CD4-positive, alpha-beta T cell treated with Interleukin-17A for 1 hour (primary cell): Measurements from ENCODE around the gene GRIK4.

Experiments
- DNase-seq: peaks from one replicate; pipeline ENCODE4 v3.0.0-alpha.2; 2020

Gene GRIK4

DNA sequence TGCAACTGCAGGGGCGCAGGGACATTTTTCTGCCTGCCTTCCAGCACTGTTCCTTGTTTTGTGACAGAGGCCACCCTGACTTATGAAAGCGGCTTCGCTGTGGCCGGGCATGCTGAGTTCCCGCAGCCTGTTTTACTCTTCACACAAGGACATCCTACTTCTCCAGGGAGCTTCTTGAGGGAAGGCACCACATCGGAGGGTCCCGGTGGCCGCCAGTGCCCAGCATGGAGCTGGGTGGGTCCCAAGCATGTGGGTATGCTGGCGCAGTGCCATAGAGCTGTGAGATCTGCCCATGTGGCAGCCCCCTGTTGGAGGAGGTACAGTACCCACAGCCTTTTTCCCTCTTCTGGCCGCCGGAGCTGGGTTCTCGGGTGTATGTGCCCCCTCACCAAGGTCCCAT, 136.1 kb downstream of the GRIK4 start:
- DNase-seq: no peak

DNA sequence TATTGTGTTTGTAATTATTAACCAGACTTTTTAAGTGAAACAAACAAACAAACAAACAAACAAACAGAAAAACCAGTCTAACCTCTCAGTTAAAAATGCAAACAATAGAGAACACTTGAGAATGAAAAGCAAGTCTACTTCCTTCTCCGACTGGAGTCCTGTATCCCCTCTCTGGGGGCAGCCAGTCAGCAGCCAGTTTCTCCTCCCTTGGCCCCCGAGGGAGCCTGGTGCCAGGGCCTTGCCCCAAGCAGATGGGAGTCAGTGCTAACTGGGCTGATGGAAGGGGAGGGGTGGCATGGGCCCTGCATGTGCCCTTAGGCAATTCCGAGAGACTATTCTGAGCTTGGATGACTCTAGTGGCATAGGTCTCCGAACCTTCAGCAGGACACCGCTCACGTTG, 137.2 kb downstream of the GRIK4 start:
- no peak for DNase-seq

DNA sequence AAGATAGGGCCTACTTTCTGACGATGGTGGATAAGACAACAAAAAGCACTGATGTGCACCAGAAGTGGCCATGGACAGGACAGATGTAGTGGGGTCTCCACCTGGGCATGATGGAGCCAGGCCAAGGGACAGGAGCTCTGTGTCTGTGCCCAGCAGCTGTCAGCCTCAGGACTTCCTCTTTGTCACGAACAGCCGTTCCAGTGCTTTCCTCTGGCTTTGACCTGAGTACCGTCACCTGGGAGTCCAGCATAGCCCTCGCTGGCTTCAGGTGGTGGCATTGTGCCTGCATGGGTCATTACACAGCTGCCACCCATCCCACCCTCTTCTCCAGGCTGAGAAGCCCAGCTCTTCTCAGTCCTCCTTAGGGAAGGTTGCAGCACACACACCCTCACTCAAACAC, 137.8 kb downstream of the GRIK4 start:
- DNase-seq: no peak

DNA sequence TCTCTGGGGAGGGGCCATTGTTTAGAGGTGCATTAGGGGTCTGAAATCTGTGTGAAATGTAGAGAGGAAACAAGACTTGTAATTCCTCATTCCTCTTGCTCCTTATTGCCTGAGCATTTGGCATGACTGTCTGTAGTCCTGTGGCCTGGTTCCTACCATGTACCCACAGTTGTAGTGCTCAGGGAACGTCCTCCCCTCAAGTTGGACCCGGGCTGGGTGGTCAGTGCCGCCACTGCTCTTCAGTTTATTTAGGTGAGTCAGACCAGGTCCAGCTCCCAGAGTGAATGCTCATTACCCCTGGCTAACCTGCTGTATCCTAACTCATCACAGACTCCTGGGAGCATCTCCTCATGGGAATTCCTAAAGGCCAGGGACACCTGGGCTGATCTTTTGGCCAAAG, 139.8 kb downstream of the GRIK4 start:
- no peak for DNase-seq

DNA sequence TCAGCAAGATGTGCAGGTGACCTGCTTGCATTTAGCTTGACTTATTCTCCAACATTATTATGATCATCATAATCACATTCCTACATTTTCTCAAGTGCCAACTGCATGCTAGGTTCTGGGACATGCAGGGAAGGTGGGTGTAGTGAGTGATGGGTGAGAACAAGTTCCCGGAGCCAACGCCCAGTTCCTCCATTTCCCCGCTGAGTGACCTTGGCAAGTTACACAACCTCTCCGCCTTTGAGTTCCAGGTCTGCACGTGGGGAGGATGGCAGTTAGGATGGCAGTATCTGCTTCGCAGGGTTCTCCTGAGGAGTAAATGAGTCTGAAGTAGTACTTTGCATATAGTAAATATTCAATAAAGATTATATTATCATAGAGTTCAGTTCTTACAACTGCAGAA, 140.3 kb downstream of the GRIK4 start:
- DNase-seq: no peak

DNA sequence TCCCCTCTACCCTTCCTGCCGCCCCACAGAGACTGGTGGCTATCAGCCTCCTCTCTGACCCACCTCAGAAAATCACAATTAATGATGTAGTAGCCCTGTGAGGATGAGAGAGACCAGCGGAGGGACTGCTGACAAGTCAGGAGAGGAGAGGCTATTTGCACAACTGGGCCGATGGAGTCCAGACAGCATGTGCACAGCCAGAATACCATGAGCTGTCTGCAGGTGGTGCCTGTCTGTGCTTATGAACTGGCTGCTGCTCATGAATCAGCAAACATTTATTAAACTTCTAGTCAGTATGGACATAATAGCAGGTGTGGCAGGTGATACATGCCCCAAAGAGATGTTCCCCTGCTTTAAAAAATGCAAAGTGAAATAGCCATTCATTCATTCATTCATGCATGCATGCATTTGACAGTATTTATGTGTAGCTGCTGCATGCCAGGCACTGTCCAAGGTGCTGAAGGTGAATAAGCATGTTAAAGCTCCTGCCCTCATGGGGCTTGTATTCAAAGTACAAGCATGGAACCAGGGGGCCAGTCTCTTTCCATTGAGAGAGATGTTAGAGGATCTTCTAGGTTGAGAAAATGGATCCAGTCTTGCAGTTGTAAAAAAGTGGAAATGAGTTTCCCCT, 141.3 kb downstream of the GRIK4 start:
- DNase-seq: no peak

DNA sequence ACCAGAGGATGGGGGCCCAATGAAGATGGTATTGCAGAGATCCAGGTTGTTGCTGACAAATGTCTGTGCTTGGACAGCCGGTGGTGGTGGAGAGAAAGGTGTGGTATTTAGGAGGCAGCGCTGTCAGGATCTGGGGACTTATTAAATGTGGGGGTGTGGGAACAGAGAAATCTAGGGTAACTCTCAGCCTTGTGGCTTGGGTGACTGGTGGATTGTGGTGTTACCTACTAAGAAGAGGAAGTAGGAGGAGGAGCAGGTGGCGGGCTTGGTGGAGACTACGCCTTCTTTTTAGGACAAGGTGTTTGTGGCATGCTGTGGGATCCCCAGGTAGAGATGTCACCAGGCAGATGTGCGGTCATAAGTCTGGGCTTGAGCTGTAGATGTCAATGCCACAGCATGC, 144.0 kb downstream of the GRIK4 start:
- no peak for DNase-seq

DNA sequence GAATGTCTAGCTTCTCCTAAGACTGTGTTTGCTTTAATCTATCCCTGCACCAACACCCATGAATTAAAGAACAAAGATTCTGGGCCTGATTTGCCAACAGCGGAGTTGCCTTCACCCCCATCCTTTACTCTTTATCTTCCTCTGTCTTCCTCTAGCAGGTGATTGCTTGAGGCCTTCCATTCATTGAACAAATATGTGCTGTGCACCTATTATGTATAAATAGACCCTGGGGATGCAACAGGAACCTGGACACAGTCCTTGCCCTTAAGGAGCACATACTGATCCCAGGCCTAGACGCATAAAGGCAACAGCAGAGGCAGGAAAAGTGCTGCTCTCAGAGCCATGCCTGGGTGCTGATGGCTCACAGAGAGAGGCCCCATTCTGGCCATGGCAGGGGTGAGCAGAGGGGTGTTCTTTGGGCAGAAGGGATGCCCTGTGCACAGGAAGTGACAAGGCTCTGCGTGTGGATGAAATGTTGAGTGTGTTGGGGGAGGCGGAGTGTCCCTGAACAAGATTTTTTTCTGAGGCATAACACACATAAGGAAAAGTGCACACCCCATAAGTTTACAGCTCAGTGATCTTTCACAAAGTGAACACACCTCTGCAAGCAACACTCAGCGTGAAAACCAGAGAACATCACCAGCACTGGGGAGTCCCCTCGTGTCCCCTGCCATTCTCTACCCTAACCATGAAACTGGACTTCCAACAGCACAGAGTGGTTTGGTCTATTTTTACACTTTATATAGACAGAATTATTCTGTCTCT, 145.9 kb downstream of the GRIK4 start:
- no peak for DNase-seq

DNA sequence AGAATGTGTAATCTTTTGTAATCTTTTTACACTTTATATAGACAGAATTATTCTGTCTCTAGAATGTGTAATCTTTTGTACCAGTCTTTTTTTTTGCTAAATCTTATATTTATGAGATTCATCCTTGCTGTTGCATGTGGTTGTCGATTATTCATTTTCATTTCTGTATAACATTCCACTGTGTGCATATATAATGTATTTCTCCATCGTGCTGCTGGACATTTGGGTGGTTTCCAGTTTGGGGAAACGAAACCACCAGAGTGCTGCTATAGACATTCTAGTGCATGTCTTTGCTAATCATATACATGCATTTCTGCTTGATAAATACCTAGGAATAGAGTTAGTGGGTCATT, 146.5 kb downstream of the GRIK4 start:
- DNase-seq: no peak

DNA sequence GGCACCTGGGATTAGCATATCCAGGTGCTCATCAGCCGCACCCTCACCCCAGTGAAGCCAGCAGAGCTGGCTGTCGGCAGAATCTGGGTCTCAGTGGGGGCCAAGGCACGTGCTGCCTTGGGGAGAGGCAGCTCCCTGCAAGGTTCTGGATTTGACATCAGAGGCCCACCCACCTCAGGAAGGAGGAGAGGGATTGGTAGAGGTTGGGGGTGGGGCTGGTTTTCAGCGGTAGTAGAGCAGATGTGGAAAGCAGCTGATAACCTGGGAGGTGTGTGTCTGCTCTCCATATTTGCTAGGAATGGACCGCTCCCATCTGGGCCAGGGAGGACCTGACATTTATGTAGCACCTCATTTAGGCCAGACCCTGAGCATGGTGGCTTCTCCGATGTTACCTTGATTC, 147.5 kb downstream of the GRIK4 start:
- no peak for DNase-seq

DNA sequence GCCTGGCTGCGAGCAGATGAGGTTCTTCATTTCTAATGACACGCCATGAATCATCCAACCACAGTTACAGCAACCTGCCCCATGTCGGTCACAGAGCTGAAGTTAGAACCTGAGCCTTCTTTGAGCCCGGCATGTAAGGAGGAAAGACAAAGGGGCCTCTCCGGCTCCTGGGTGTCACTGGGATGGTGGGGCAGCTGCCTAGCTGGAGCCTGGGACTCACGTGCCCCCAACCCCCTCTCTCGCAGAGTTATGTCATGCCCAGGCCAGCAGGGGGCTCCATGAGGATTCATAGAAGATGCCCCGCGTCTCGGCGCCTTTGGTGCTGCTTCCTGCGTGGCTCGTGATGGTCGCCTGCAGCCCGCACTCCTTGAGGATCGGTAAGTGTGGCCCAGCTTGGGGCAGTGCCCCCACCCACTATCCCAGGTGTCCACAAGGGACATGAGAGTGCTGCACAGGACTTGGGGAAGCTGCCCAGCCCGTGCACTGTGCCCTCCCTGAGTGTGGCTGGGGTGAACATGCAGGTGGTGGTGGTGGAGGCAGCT, 148.5 kb downstream of the GRIK4 start:
- DNase-seq: peak; percentile 3

DNA sequence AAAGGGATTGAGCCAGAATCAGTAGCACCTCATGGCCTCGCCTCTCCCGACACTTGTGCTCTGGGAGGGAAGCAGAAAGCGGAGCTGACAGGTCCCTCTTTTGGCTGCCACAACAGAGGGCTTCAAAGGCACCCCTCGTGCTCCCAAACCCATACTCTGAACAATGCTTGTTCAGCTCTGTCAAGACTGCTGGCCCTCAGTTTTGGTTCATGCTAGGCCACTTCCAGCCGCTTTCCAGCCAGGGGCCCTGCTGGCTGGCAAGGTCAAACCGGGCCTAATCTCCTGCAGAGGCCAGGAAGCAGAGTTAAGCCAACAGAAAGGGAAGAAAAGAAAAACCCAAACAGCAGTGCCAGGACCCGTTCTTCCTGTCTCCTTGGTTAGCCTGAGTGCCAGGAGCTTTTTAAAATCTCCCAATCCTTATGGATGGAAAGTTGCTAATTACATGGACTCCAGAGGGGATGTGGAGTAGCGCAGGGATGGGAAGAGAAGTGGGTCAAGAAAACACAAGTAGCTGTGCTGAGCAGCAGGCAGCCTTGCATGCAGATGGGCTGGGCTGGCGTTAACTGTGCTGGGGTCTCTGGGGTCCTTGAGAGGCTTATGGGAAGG, 150.6 kb downstream of the GRIK4 start:
- DNase-seq: no peak

DNA sequence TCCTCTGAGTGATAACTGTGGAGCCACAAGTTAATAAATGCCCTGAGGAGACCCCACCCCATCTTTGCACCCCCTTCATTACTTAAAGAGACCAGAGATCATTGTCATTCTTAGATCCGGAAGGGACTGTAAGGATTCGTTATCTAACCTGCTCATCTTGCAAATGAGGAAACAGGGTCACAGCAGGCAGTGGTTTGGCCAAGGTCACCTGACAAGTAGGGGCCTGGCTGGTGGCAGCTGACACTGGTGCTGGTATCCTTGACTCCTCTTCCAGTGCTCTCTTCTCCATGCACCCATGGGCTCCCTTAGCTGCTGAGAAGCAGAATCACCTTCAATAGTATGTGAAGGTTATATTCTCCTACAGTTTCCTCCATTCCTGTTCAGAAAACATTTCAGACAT, 151.6 kb downstream of the GRIK4 start:
- DNase-seq: no peak

DNA sequence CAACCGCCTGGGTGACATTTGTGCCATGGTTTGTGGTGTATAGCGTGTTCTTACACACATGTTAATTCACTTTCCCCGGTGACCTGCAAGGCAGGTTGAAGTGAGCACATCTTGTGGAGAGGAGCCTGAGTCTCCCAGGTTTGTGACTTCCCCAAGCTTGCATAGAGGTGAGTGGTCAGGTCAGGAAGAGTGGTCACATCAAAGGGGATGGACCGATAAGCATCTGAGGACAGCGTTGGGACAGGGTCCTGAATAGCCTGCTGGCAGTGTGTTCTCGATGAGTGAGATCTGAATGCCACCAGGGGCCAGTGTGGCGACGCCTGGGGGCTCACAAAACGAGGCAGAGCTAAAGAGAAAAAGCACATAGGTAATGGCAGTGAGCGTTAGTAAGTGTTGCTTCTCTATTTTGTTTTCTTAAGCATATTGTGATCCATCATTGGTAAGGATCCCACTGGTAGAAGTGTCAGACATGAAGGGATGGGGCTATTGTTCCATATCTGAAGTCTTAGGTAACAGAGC, 154.6 kb downstream of the GRIK4 start:
- DNase-seq: no peak

DNA sequence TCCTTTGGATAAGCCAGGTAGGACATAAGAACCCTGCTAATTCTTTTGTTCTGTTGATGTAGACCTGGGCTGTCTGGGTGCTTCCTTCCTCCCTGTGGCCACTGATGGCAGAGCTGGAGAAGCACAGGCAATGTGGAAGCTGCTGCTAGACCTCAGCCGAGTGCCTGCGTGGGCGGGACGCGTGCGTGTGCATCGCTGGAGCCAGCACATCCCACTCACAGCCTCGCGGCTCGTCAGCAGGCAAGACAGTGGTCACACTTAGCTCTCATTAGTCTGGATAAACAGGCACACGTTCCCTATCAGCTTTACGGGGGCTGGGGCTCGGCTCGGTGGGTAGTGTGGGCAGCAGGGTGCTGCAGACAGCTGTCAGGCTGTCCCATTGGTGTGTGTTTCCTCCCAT, 155.7 kb downstream of the GRIK4 start:
- DNase-seq: no peak

DNA sequence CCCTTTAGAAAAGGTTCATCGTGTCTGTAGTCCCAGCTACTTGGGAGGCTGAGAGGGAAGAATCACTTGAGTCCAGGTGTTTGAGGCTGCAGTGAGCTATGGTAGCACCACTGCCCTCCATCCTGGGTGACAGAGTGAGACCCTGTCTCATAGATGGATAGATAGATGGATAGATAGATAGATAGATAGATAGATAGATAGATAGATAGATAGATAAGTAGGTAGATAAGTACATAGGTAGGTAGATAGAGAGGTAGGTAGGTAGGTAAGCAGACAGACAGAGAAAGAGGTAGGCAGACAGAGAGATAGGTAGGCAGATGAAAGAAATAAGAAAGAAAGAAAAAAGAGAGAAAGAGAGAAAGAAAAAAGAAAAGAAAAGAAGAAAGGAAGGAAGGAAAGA, 156.4 kb downstream of the GRIK4 start:
- no peak for DNase-seq

DNA sequence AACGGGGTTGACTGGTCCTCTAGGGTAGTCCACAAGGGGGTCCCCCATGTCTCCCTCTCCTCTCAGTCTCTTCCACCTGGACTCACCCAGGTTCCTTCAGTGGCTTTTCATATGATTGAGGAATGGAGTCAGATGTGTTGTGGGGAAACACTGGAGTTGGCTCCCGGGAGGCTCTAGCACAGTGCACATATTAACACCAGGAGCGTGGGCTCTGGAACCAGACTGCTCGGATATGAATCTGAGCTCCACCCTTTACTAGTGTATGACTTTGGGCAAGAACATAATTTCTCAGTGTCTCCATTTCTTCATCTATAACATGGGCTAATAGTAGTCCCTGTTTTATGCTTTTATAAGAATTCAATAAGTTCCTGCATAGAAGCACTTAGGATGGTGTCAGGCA, 157.0 kb downstream of the GRIK4 start:
- no peak for DNase-seq

DNA sequence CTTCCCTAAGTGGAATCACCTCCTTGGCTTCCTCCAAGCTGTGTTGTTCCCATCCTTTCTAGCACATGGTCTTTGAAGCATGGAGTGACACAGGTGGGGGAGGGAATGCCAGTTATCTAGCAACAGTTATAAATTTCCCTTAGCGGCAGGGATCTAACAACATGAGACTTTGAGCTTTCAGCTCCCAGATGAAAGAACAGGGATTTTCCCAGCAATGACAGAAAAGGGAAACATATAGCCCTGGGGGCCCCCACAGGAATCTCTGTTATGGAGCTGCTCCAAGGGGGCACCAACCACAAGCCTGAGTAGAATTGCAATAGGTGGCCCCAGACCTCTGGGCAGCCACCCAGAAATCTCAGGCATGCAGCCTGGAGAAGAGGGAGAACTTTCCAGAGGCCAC, 163.0 kb downstream of the GRIK4 start:
- DNase-seq: no peak

DNA sequence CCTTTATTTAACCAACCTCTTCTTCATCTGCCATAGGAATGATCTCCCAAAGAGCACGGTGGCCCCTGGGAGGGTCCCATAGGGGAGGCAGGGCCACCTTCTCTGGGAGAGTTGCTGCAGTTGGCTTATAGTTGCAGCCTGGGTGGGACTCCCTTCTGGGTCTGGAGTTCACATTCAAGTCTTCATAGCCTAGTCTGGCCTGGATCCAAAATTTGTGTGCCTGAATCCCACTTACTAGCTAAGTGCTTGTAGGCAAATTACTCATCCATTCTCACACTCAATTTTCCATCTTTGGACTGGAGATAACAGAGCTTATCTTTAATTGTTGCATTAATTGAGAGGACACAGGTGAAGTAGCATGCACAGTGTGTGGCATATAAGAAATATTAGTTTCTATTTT, 163.6 kb downstream of the GRIK4 start:
- no peak for DNase-seq

DNA sequence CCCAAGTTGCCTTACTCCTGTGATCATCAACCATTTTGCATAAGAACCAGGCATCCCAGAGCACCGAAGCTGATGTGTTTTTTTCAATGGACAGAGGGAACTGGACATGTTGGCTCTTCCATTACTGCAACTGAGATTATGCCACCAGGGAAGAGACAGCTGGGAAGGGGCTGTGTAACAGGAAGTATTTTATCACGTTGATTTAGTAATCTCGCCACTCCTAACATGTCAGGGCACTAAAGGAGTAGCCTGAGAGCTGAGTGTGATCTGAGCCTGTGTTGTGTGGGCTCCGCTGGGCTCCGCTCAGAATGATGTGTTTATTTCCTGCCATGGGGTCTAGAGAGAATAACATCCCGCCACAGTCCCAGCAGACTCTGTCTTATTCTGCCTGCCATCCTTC, 165.4 kb downstream of the GRIK4 start:
- DNase-seq: no peak

DNA sequence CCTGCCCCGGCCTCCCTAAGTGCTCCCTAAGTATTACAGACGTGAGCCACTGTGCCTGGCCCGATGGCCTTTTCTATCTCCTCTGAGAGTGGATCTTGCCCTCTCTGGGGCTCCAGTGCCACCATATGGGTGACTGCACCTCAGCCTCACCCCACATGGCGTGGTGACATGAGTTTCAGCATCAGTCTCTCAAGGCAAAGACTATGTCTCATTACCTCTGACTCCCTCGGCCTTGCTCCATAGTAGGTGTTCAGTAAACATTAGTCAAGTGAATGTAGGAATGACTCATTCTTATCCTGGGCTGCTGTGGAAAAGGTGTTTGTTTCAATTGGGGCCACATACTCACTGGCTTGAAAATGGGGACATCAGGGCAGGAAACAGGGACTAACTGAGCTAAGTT, 168.8 kb downstream of the GRIK4 start:
- no peak for DNase-seq

DNA sequence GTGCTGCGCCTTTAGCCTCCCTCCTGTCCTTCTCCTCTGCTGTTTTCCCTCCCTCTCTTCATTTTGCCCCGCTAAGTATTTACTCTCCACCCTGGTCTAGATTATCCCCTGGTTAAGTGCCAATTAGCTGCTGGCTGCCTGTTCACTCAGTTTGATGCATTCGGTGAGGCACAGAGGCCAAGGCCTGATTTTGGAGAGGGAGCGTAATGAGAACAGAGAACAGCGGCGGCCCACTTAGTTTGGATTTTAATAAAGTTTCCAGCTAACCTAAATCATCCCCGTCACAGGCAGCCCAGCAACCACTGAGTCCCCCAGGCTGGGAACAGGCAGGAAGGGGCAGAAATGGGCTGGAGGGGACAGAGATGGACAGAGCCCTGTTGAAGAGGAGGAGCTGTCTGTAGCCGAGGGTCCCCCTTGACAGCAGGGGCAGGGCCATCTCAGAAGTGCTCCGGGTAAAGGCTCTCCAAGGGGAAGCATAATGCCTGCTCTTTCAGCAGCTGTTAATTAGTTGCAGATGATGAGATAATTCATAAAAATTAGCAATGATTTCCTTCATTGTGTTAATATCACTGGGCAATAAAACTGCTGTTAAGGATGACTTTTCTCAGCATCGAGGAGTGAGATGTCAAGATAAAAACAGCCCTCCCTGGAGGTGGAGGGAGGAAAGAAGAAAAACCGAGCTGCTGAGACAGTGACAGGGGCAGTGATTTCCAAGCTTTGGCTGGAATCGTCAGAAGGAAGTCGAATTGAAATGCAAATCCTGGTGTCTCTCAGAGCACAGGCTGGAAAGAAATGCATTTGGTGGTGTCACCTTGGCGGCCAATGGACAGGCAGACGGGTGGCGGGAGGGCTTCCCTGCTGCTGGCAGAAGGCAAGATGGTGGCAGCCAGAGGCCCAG, 170.1 kb downstream of the GRIK4 start:
- DNase-seq: no peak

DNA sequence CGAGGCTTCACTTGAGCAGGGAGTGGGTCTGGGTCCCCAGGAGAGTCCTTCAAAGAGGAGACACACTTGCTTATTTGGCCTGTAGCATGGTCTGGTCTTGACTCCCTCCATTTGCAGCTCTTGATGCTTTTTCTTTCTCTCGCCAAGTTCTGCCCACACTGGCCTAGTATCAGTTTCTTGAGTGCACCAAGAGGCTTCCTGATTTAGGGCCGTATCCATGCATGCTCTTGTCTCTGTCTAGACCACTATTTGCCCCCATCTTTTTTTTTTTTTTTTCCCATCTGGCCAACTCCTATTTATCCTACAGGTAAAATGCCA, 170.7 kb downstream of the GRIK4 start:
- DNase-seq: no peak
